HG02981 (cell line): ENCODE measurements around the gene JAKMIP2.
"Not testable (repeated sequence)": the region's sequence is repeated elsewhere in the genome, so short reads cannot be mapped to it uniquely, and the experiment has no call there.

Experiments used
- ATAC-seq: cut with Tn5 transposase; IDR thresholded peaks from one replicate; pipeline ENCODE4 v1.9.1; 2021; ENCODE audit warnings: mild to moderate bottlenecking, moderate library complexity; ENCODE audit not compliant: unreplicated experiment

The JAKMIP2 gene

GRCh38 chr5:147563466-147564123 lies 218.9 kb downstream of the JAKMIP2 start:
- no peak for ATAC-seq

- ATAC-seq = no peak
Observed at GRCh38 chr5:147561435-147561834, 221.1 kb downstream of the JAKMIP2 start.

- no peak for ATAC-seq
Observed at GRCh38 chr5:147560718-147561331, 221.7 kb downstream of the JAKMIP2 start.

- ATAC-seq = no peak
Observed at GRCh38 chr5:147559749-147560148, 222.8 kb downstream of the JAKMIP2 start.

- no peak for ATAC-seq
Observed at GRCh38 chr5:147558826-147559225, 223.7 kb downstream of the JAKMIP2 start.

- ATAC-seq = no peak
Observed at GRCh38 chr5:147557876-147558745, 224.4 kb downstream of the JAKMIP2 start.

GRCh38 chr5:147555176-147555575 lies 227.4 kb downstream of the JAKMIP2 start:
- no peak for ATAC-seq

- ATAC-seq = no peak
Observed at GRCh38 chr5:147554261-147554817, 228.2 kb downstream of the JAKMIP2 start.

- ATAC-seq = not testable (repeated sequence)
Observed at GRCh38 chr5:147553817-147554216, 228.7 kb downstream of the JAKMIP2 start.

- no peak for ATAC-seq
Observed at GRCh38 chr5:147552897-147553296, 229.6 kb downstream of the JAKMIP2 start.

- ATAC-seq = no peak
Observed at GRCh38 chr5:147551677-147552076, 230.9 kb downstream of the JAKMIP2 start.

- no peak for ATAC-seq
Observed at GRCh38 chr5:147547730-147548129, 234.8 kb downstream of the JAKMIP2 start.

GRCh38 chr5:147544556-147544955 lies 238.0 kb downstream of the JAKMIP2 start:
- ATAC-seq = no peak

- no peak for ATAC-seq
Observed at GRCh38 chr5:147539053-147539452, 243.5 kb downstream of the JAKMIP2 start.

GRCh38 chr5:147538236-147538635 lies 244.3 kb downstream of the JAKMIP2 start:
- ATAC-seq = no peak
